DMS114 treated with DMSO at 0.1 percent for 48 hours (cell line): ENCODE measurements around the gene EXOC2.
"Not testable (repeated sequence)": the region's sequence is repeated elsewhere in the genome, so short reads cannot be mapped to it uniquely, and the experiment has no call there.

Experiments used
- DNase-seq: peaks from one replicate; lab custom pipeline; 2025; ENCODE audit not compliant: unreplicated experiment; lab: John Stamatoyannopoulos, UW

EXOC2 gene

DNA sequence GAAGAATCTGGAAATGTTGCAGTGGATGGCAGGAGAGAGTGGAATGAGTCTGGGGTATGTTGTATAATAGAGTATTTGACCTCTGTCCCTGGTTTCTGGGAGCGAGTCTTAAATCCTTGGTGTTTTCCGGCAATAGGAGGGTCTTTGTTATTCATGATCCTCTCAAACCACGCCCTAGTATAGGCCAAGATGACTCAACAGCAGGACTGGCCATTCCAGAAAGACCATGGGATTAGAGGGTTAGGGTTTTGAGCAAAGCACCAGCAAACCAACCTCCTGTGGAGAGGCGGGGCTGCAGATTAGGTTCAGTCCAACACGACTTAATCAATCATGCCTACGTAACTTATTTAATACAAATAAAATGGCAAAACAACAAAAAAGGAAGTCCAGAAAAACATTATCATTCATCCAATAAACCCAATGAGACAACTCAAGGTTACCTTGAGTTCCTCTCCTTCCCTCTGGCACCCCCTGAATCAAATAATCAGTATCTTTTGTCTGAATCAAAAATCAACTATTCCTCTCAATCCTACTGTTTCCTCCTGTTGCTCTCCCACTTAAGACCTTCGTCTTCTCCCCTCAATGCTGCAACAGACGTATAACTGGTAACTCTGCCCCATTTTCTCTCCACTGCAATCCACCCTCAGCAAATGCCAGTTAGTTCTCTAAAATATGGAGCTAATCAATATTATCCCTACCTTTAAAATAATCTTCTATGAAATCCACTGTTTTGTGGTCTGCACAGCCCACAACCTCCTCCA is 51.5 kb downstream of the EXOC2 start:
- no peak for DNase-seq

DNA sequence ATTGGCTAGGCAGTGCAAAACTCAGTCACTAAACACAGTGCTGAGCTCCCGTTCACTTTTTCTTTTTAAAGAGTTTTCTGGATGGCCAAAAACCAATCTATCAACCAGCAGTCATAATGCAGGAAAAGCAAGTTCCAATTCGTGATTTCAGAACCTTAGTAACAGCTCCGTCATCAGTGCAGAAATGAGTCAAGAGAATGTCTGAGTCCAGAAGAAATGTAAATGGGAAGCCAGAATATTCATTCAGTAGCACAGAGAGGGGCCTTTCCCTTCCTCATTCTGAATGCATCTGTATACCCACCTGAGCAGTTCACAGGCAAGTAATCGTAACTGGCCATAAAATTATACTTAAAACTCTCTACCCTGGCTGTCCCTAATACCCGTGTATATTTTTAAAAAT is 56.5 kb downstream of the EXOC2 start:
- no peak for DNase-seq

DNA sequence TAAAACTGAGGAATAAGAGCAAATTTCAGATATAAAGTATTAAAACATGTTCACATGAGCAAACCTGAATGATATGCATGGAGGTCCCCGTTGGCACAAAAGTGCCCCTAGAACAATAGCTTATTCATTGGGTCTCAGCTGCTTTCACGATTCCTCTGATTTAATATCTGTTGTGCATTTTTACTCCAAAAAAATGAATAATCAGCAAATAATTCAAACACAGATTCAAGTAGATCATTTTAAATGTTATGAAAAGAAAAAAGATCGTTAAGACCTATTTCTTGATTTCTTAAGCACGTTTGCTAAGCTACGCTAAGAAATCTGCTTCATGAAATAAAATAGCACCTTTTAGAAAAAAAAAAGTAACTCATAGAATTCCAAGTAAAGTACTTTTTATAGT is 57.7 kb downstream of the EXOC2 start:
- DNase-seq, result no peak

DNA sequence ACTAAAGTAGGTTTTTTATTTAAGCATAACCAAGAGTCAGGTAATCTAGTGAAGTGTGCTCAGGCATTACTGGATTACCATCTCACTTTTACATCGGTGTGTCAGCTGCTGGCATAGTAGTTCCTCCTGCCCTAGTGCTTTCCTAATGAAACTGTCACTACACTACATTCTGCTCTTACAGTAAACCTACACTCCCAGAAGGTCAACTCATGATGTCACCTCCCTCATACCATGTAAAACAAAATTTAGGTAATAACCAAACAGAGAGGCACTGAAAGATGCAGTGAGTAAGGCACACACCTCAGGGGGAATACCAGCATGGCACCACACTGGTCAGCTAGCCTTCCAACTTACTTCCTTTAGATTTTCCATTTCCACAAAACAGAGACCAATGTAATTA is 59.3 kb downstream of the EXOC2 start:
- no peak for DNase-seq

DNA sequence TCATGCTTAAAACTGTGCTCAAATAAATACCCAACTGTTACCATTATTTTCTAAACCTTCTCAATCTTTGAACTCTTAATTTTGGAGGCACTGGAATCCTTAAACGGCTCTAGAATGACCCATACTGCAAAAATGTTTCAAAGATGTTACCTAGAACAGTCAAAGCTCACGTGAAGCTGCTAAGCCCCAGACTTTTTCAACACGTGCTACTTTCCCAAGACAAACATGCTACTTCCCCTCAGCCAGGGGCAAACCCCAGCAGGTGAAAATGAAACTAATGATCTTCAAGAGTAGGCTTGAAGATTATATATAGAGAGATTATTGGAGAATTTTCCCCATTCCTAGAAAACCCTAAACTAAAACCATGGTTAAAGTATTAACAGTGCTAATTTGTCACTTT is 64.2 kb downstream of the EXOC2 start:
- no peak for DNase-seq

DNA sequence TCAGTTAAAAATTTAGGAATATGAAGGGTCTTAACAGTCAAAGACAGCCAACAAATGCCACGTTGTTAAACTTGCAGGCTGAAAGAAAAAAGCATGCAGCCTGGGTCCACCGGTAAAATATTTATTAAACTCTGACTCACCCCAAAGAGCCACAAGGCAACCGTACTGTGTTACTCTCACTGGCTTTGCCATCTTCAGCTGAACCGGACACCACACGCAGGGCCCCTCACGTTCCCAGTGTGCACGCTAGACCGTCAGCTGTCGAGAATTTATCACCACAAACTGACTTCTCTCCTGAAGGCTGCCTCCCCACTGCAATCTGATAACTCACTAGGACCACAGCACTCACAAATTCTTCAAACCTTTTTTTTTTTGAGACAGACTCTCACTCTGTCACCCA is 66.7 kb downstream of the EXOC2 start:
- no peak for DNase-seq

DNA sequence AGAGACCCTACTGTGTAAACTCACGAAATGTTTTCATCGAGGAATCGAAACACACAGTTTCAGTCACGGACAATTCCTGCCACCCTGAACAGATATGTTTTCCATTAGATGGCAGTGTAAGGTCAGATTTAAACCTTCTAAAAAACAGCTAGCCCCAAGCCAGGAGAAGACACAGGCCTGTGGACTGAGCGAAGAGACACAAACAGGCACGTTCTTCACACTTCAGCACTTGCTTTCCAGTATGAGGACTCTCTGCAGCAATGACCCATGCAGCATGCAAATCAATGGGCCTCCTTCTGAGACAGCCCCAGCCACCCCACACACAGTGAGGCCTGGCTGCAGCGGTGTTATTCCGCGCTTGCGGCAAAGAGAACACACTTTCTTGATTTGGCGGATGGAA is 68.0 kb downstream of the EXOC2 start:
- no peak for DNase-seq

DNA sequence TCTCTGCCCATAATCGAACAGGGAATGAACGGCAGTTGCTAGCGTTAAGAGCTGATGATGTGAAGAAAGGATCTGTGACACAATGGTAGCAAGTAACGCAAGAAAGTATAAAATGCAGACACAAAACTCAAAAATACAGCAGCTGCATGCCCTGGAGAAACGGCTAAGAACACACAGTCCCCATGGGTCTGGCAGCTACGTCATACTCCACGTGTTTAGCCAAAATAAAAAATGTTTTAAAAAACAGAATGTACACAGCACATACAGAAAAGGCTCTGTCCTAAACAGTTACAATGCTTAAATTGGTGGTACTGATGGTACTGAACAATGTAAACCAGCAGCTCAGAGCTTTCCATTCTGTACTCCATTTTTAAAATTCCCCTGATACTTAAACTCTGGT is 70.5 kb downstream of the EXOC2 start:
- DNase-seq, result no peak

DNA sequence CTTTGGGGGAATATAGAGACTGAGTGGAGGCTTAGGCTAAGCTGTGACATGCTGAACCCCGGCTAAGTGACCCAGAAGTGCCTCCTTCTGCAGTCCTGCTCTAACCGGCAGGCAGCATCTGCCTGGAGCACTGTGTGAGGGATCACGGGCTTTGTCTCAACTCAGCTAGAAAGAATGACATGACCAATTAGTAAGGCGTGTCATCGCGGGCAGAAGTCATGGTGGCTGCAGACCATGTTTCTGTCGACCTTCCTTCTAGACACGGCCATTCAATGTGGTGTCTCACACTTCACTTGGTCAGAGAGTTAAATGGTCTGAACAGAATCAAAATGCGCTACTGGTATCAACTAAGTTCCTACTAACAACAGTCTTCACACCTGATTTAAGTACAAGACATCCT is 71.0 kb downstream of the EXOC2 start:
- no peak for DNase-seq

DNA sequence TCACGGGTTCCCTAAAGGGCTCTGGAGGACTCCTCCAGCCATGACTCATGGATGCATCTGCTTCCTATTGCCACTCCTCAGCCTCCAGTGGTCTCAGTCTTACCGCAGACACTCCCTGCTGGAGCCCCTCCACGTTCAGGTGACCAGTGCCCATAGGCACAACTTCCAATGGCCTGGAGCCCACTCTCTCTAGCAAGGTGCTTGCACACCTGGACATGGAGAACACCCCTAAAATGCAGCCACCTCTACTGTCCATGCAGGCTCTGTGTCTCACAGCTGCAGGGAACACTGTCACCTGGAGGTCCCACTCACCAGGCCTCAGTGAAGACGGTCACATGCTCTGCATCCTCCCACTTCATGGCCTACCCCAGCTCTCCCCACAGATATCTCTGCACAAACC is 72.0 kb downstream of the EXOC2 start:
- DNase-seq, result no peak

DNA sequence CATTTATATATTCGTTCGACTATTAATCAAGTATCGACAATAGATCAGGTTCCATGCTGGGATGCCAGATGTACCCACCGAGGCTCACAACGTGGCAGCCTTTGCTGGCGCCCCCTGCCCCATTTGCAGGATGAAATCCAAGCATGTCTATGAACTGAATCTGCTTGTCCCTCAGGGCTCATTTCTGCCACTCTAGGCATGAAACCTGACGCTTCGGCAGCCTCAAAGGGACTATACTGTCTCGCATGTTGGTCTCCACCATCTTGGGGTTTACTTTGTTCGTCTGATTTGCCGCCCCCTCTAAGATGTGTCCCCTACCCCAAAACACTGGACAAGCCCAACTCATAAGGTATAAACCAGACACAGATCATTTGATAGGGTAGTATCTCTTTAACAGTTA is 72.8 kb downstream of the EXOC2 start:
- no peak for DNase-seq

DNA sequence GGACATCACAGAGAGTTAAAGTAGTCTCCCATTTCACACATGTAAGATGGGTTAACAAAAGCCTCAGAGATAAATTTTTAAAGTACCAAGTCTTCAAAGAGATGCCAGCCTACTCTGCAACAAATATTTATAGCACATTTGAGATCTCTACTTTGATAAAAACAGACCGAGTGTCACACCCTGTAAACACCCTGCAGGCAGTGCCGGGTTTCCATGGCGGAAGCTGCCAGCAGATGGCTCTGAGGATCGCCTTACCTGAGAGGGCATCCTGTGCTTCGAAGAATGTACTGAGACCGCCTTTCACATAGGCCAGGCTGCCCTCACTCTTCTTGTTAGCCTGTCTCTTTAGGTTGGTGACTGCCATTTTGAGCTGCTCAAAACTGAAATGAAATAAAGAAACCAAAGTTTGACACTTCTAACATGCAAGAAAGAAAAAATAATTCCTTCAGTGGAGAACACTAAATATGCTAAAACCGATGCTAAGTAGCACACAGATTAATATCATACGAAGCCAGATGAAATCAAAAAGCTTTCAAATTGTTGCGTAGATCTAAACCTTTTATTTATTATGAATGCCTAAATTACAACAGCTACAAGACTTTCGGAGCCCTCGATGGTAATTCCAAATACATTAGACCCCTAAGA is 75.4 kb downstream of the EXOC2 start:
- DNase-seq, result no peak

DNA sequence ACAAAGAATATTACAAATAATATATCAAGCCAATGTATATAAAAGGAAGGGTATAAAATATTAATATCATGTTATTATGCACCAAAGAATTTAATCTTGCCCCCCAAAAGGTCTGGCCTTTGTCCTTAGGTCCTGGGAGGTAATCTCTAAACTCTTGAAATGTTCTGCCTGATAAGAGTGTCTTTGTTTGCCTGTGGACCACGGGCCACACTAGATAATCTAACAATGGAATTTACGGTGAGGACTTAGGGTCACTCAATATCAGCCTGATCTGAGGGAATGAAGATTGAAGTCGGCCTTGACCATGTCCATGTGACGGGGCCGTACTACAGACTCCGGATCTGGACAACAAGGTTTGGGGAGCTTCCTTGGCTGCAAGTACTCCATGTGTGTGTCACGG is 79.0 kb downstream of the EXOC2 start:
- DNase-seq, result no peak

DNA sequence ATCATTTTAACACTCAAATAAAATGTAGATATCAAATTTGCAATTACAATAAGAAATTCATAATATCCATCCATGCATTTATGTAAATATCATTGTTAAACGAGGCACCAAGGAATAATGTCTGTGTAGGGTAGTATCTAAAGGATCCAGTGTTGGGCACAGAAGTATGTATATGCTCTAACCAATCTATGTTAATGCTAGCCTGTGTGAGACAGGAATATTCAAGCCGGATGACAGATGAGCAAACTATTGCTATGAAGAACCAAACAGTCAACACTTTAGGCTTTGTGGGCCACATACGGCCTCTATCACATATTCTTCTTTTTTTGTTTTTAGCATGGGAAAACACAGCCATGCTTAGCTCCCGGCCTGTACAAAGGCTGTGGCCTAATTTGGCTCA is 81.0 kb downstream of the EXOC2 start:
- no peak for DNase-seq

DNA sequence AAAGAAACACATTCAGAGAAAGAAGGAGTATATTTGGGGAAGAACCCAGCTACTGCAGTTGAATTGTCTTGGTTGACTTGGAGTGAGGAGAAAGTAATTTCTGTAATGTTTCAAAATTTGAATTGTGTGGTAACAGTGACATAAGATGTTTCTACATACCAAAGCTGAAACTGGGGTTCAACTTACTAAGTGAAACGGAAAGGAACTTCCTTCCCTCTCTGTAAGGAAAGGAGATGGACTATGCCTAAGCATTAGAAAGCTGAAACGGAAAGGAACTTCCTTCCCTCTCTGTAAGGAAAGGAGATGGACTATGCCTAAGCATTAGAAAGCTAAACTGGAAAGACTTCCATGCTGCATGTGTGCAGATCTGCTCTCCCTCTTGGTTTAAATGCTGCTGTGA is 82.1 kb downstream of the EXOC2 start:
- no peak for DNase-seq

DNA sequence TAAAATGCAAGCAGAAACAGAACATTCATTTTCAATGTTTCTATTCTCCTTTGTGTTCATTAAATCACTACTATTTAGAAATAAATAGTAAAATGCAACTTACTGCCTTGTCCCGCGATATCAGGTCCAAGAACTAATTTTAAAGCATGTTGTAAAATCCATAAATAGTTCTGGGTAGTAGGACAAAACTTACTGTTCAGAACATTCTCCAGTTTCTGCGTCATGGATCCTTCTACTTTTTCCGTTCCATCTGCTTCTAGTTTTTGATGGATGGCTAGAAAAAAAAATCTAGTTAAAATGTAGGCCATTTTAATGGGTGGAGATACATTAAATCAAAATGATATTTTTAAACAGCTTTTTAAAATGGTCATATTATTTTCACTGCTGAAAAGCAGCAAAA is 83.0 kb downstream of the EXOC2 start:
- DNase-seq, result no peak

DNA sequence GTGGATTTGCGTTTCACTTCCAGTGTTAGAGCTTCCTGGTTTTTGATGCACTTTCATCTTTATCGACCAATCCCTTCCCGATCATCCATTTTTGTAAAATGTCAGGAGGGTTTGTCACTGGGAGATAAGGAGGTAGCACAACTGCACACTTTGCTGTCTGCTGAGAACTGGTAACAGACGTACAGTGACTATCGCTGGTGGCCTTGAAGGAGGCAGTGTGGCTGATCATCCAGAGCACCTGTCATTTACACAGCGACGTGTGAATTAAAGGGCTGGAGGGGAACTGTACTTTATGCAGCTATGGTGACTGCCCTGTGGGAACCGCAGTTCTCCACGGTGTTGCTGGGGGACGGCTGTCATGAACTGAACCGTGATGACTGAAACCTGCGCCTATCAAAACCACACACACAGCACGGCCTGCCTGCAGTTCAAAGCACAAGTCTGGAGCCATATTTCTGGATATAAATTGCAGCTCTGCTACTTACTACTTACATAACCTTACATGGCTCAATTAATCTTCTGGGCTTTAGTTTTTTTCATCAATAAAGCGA is 86.0 kb downstream of the EXOC2 start:
- DNase-seq, result no peak

DNA sequence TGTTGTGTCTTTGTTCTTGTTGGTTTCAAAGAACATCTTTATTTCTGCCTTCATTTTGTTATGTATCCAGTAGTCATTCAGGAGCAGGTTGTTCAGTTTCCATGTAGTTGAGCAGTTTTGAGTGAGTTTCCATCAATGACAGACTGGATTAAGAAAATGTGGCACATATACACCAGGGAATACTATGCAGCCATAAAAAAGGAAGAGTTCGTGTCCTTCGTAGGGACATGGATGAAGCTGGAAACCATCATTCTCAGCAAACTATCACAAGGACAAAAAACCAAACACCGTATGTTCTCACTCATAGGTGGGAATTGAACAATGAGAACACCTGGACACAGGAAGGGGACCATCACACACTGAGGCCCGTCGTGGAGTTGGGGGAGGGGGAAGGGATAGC is 87.0 kb downstream of the EXOC2 start:
- not testable (repeated sequence) for DNase-seq

DNA sequence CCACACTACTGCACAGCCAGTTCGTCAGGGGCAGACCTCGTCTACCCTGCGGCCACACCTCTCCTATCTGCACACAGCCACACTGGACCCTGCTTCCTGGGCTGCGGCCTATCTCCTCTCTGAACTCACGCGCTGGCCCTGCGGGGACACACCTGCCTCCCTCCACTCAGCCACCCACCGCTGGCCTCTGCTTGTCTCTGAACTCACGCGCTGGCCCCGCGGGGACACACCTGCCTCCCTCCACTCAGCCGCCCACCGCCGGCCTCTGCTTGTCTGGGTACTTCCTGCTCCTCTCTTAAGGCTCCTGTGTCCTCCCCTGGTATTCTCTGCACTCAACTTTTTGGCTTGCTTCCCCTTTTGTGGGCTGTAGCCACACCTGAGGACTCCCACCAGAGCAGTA is 88.4 kb downstream of the EXOC2 start:
- no peak for DNase-seq

DNA sequence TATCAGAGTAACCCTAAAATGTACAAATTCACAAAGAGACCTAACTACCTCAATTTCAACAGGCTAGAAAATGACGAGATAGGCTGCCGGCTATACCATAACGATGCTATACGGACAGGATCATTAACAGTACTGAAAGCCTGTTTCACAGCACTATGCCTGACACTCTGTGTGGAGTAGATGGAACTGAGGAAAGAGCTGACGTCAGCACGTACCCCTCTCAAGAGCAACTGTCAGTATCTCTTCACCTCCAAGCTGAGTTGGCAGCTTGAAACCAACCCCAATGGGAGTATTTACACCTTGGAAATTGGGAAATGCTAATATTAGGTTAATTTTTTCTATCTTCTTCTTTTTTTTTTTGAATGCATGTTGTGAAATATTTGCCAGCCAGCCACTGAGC is 89.7 kb downstream of the EXOC2 start:
- no peak for DNase-seq

DNA sequence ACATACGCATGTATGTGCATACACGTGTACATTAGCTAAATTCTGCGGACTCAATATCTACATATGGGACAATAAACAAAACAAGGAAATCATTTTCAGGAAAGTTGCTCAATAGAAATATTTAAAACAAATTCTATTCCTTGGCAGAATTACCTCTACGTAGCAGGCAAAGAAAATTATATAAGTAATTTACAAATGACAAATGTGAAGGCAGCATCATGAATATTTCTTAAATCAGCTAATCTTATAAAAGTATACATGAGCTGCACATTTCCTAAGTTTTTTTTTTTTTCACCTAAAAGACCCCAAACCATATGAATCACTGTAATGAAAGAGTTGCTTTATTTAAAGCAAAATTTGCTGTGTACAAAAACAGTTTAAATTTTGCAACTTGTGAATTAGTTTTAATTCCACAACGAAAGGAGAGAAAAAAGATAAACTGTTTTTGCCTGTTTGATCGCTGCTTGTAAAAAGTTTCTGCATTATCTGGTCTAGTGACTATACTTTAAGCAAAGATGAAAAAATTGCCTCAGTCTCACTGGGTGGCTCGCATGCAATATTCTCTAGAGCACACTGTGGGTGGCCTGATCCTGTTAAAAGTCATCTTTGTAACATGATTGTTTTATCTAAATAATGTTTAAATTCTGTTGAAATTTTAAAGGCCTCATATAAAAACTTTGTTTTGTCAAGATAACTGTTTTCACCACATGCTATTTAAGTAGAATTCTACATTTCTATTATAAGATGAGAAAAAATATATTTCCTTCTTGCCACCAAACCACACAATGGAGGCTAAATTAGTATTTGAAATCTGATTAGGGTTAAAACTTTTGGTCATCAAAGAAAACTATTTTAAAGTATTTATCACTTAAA is 93.1 kb downstream of the EXOC2 start:
- no peak for DNase-seq

DNA sequence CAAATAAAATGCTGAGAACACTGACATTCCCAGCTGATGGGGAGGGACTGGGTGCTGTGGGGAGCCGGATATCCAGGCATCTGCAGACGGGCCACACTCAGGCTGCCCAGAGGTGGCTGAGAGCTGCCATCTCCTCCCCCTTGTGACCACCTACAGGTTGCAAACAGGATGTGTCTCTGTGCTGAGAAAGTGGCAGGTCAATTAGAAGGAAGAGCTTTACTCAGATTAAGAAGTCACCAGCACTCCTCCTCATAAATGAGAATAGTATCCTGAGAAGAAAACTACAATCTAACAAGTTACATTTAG is 99.1 kb downstream of the EXOC2 start:
- DNase-seq, result no peak
